ENCODE measurements around the gene TRIM25. TPM values are rescaled to one million over a fixed set of nuclear protein-coding genes. Genes with fewer than 3 reads are reported as not detected.

Gene TRIM25
- total RNA-seq, 2 donors from 2014 or later, result 32.2 to 40.6 TPM

- no peaks in the 10 kb centered on the region for H3K27me3 ChIP-seq (replicated peaks; ENCODE audit: insufficient read depth)
- DNase-seq (ENCODE audit: low spot score) (no peak), ATAC-seq (ENCODE audit: insufficient number of reproducible peaks, low FRiP score, low read depth) (no peak)
- no peaks in the 10 kb centered on the region for H3K4me1 ChIP-seq (ENCODE audit: control insufficient read depth in 1 of 2, low read depth in 2 of 2)
- no peak overlapping the region for H3K27ac ChIP-seq
- no peak for TF ChIP-seq CTCF (IDR thresholded peaks at IDR 0.05)
- H3K36me3 ChIP-seq, result peaks cover 20% of the 10 kb centered on the region
- no peaks in the 10 kb centered on the region for H3K9me3 ChIP-seq
- no peak overlapping the region for H3K4me3 ChIP-seq
These were observed 52.0 kb downstream of the TRIM25 start for GRCh38 chr17:56861899-56862298.

- peaks cover 13% of the 10 kb centered on the region for H3K36me3 ChIP-seq
- no peak overlapping the region for H3K27ac ChIP-seq
- DNase-seq (ENCODE audit: low spot score) (no peak), ATAC-seq (ENCODE audit: insufficient number of reproducible peaks, low FRiP score, low read depth) (no peak)
- no peaks in the 10 kb centered on the region for H3K9me3 ChIP-seq
- H3K4me3 ChIP-seq, result no peak overlapping the region
- TF ChIP-seq CTCF (IDR thresholded peaks at IDR 0.05), result no peak
- H3K4me1 ChIP-seq (ENCODE audit: control insufficient read depth in 1 of 2, low read depth in 2 of 2), result no peaks in the 10 kb centered on the region
- H3K27me3 ChIP-seq (replicated peaks; ENCODE audit: insufficient read depth), result no peaks in the 10 kb centered on the region
These were observed 62.8 kb downstream of the TRIM25 start for GRCh38 chr17:56851008-56851407.

GRCh38 chr17:56850591-56850990, 63.3 kb downstream of the TRIM25 start:
- TF ChIP-seq CTCF (IDR thresholded peaks at IDR 0.05), result no peak
- Histone ChIP-seq H3K9me3 (no peaks in the 10 kb centered on the region), H3K4me3 (no peak overlapping the region), H3K27me3 (replicated peaks; ENCODE audit: insufficient read depth) (no peaks in the 10 kb centered on the region), H3K27ac (no peak overlapping the region), H3K36me3 (peaks cover 13% of the 10 kb centered on the region), H3K4me1 (ENCODE audit: control insufficient read depth in 1 of 2, low read depth in 2 of 2) (no peaks in the 10 kb centered on the region)
- DNase-seq (ENCODE audit: low spot score) (no peak), ATAC-seq (ENCODE audit: insufficient number of reproducible peaks, low FRiP score, low read depth) (no peak)

- Histone ChIP-seq H3K36me3 (peaks cover 13% of the 10 kb centered on the region), H3K4me1 (ENCODE audit: control insufficient read depth in 1 of 2, low read depth in 2 of 2) (no peaks in the 10 kb centered on the region), H3K27me3 (replicated peaks; ENCODE audit: insufficient read depth) (no peaks in the 10 kb centered on the region), H3K27ac (no peak overlapping the region), H3K9me3 (no peaks in the 10 kb centered on the region), H3K4me3 (no peak overlapping the region)
- DNase-seq (ENCODE audit: low spot score) (no peak), ATAC-seq (ENCODE audit: insufficient number of reproducible peaks, low FRiP score, low read depth) (no peak)
- TF ChIP-seq CTCF (IDR thresholded peaks at IDR 0.05), result no peak
These were observed 64.7 kb downstream of the TRIM25 start for GRCh38 chr17:56849131-56849530.

DNA sequence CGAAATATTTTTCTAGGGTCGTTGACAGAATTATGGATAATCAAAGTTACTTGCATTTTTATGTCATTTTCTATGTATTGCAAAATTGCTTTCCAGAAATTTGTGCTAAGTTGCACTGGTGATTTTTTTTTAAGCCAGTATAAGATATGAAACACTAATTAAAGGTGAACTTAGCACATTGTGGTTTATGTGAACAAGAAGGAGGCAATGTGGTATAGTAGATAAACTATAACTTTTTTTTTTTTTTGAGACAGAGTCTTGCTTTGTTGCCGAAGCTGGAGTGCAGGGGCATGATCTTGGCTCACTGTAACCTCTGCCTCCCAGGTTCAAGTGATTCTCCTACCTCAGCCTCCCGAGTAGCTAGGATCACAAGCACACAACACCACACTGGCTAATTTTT, 66.7 kb downstream of the TRIM25 start:
- no peaks in the 10 kb centered on the region for H3K27me3 ChIP-seq (replicated peaks; ENCODE audit: insufficient read depth)
- no peak overlapping the region for H3K4me3 ChIP-seq
- no peaks in the 10 kb centered on the region for H3K9me3 ChIP-seq
- ATAC-seq (ENCODE audit: insufficient number of reproducible peaks, low FRiP score, low read depth) (no peak), DNase-seq (ENCODE audit: low spot score) (no peak)
- H3K27ac ChIP-seq, result no peak overlapping the region
- peaks cover 13% of the 10 kb centered on the region for H3K36me3 ChIP-seq
- no peaks in the 10 kb centered on the region for H3K4me1 ChIP-seq (ENCODE audit: control insufficient read depth in 1 of 2, low read depth in 2 of 2)
- TF ChIP-seq CTCF (IDR thresholded peaks at IDR 0.05), result no peak

Measured in thoracic aorta (tissue), 2 donors.